NCI-H69 (cell line): ENCODE measurements around the gene NOS2.
A peak's percentile ranks its signal among the peaks of the same experiment; 100 is the strongest.

ENCODE experiments used
- DNase-seq: peaks from one replicate; lab custom pipeline; 2025; lab: John Stamatoyannopoulos, UW

Gene NOS2

DNA sequence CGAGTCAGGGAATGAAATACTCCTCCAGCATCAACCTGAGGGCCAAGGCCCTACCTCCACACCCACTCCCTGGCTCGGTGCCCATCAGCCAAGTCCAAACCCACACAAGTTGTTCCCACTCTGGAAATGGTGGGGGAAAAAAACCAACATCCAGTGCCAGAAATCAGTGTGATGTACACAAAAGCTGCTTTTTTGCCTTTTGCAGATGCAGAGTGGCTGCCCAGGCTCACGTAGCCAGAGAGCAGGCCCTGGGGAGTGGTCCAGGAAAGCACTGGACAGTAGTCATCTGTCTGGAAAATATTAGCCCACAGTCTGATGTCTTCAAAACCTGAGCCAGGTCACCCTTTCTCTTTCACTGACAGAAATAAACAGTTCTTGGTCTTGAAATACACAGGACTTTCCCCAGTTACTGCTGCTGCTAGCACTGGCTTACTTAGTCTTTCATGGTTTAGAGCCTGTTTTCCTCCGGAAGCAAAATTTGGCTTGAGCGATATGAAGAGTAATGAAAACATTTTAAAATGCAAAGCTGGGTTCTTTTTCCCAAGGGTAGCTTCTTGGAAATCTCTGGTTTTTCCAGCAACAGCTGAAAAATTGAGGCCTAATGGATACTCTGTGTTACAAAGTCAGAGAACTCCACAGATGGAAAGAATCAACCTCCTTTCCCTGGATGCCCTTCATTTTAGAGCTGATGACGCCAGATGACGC lies 18.2 kb upstream of the NOS2 start:
- no peak for DNase-seq

DNA sequence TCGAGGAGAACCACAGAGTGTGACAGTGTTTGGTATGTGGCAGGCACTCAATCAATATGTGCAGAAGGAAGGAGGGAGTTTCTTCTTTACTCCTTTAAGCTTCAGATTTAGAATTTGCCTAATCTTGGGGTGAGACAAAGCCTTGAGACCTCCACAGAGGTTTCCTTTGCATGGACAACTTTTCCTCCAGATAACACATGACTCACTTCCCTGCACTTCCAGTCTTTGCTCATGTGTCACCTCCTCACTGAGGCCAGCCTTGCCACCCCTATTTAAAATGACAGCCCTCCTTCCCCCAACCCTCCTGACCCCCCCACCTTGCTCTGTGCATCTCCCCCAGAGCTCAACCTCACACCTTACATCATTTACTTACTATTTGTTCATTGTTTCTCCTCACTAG lies 17.4 kb upstream of the NOS2 start:
- DNase-seq = no peak

DNA sequence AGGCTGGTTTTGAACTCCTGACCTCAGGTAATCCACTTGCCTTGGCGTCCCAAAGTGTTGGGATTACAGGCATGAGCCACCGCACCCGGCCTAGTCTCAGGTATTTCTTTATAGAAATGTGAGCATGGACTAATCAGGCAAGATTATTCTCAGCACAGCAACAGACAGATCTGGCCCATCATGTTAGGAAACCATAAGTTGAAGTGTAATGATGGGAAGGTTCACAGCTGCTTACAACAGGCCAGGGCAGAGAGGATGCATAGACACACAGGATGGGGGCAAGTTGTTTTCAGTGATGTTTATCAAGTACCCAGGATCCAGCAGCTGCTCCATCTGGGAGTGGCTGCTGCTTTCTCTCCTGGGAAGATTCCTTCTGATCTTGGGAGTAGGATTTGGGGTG lies 16.6 kb upstream of the NOS2 start:
- no peak for DNase-seq

DNA sequence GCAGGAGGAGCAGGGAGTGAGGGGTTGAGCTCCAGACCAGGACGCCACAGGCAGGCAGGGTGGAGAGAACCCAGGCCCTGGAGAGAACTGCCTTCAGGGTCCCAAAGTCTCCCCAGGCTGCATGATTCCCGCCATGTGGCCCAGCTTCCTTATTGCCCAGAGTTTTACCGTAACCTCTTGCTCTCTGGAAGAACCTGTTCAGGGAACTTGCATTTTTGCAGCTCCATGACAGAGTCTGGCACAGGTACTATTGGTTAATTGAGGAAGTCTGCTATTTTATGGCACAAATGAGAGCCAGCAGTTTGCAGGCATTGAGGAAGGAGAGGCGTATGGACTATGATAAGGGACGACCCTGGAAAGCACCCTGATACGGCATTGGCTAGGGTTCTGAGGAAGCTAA lies 11.6 kb upstream of the NOS2 start:
- no peak for DNase-seq

DNA sequence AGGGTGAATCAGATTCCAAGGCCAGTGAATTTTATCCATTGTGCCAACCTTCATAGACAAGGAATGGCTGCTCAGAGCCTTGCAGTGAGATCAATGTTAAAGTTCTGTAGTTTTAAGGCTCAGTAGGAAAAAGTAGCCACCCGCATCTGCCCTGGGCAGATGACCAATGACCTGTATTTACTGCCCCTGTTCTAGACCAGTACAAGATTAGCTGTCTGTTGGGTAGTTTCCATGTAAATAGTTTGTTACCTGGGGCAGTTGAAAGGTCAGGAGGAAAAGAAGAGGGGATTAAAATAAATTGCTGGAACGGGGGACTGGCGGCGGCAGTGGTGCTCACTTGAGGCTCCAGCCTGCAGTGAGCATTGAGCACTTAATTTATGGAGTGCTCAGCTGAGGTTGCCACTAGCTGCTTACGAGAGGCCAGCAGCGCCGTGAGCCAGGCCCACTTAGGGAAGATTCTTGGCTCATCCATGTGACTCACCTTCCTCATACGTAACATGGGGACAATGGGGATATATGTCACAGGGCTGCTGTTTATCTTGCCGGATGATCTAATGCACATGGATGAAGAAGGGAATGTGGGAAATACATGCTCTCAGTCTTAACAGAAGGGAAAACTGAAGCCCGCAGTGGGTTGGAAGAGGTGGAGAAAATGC lies 10.7 kb upstream of the NOS2 start:
- no peak for DNase-seq

DNA sequence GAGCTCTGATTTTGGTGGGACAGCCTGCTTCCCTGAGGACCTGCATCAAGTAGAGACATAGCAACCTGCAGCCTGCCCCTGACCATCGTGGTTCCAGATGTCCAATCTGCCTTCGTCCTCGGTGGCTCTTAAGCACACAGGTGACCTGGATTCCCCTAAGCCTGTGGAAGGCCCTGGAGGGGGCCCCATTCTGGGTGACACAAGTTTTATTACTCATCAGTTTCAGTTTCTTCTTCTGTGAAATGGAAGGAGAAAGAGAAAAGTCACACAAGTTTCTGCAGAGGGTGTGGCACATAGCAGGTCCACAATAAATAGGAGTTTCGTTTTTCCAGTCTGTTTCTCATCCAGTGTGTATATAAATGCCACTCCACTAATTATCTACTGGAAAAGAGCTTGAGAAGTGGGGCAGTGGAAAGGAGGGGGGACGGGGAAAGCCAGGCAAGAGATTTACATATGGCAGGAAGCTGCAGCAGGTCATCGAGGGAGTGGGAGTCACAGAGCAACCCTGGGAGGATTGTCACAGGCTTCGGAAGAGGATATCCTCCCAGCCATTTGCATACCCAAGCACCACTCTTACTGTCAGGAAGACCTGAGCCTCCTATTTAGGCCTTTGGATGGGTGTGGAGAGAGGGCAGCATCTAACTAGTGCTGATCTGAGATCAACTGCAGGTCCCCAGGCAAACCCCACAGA lies 10.0 kb upstream of the NOS2 start:
- DNase-seq = no peak

DNA sequence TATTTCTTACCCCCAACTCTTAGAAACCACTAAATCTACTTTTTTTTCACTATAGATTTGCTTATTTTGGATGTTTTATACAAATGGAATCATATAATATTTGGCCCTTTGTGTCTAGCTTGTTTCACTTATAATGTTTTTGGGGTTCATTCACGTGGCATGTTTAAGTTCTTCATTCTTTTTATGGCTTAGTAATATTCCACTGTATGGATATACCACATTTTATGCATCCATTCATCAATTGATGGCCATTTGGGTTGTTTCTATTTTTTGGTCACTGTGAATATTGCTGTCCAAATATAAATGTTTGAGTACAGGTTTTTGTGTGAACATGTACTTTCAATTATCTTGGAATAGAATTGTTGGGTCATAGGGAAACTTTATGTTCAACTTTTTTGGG lies 9.2 kb upstream of the NOS2 start:
- DNase-seq = no peak

DNA sequence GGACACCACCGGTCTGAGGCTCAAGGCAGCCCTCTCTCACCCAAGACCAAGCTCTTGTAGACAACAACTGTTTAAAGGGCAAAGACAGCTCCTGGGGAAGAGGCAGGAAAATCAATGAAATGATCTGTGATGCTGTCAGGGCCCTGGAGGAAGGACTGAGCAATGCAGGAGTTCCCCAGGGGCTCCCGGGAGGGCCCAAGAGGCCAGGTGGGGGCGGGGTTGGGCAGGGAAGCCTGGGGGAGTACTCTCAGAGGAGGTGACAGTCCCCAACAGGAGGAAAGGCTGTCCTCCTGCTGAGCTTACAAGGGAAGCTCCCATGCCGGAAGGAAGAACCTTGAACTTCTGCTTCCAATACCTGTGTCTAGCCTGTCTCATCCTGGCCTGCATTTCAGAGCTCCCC lies 8.3 kb upstream of the NOS2 start:
- DNase-seq = no peak

DNA sequence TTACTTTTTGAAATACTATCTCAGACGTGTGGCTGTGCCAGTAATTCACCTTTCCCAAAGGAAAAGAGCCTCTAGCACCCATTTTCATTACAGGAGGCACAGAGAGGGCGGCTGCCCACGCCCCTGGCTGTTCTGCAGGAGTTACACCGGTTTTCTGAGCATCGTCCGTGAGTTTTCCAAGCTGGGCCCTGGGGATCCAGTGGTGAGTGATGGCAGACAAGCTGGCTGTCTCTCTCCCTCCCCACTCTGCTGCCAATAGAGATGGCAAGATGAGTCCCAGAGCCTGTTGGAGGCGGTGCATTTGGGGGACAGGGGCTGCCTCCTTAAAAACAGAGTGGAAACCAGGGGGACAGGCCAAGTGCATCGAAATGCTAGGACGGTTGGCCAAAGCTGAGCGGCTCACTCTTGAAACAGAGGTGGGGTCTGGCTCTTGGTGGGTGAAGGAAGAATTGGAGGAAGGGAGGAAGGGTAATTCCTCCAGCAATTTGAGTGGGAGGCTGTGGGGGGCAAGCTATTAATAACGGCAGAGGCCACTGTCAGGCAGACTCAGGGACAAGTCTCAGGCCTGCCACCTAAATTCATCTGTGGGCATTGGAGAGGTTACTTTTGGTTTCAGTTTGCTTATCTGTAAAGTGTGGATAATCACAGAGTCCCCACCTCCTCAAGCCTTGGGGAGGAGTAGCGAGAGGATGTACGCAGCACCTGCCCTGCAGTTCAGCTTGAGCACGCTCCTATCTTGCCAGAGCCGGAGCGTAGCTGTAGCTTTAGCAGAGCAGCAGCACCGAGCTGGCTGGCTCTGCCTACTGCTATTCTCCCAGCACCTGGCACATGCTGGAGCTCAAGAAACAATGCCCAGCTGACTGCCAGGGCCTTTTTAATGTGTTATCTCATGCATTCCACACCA lies 7.5 kb upstream of the NOS2 start:
- peak; percentile 28 for DNase-seq

DNA sequence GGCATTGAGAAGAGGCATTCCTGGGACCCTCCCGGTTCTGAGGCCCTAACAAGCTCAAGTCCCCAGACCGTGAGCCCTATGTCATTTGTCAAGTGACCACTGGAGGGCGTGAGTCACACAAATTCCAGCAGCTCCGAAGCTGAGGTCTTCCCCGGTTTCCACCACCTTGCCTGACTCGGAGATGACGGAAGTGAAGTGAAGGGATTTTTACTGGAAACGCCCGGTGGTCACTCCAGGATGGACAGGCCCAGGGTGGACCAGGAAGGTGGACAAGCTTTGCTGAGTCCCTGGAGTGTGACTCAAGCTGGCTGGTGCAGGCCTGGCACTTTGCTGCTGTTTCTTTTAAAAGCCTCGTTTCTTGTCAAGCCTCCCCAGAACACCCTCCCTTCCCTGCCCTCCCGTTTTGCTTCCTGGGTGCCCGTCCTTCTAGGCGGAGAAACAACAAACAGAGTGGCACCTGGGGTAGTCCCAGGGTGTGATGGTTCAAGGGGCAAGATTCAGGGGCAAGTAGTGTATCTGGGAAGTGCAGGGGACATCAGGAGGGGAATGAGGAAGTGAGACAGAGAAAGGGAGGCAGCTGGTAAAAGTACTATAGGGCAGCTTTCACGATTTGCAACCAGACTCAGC lies 5.3 kb upstream of the NOS2 start:
- peak; percentile 90 for DNase-seq

DNA sequence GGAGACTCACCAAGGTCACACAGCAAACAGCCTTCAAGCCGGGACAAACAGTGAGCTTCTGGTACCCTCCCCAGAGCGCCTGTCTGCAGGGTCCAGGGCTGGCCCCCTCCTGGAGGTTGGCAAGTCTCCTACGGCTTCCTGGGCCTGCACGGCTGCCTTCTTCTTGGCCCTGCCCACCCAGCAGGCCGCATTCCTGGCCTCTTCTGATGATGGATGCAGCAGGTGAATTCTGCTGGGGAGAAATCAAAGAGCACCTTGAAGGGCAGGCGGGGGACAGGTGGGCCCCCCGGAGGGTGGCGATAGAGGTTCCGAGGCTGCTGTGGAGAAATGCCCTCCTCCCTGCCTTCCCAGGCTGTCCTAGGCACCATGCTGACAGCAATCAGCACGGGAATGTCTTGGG lies 3.8 kb upstream of the NOS2 start:
- no peak for DNase-seq

DNA sequence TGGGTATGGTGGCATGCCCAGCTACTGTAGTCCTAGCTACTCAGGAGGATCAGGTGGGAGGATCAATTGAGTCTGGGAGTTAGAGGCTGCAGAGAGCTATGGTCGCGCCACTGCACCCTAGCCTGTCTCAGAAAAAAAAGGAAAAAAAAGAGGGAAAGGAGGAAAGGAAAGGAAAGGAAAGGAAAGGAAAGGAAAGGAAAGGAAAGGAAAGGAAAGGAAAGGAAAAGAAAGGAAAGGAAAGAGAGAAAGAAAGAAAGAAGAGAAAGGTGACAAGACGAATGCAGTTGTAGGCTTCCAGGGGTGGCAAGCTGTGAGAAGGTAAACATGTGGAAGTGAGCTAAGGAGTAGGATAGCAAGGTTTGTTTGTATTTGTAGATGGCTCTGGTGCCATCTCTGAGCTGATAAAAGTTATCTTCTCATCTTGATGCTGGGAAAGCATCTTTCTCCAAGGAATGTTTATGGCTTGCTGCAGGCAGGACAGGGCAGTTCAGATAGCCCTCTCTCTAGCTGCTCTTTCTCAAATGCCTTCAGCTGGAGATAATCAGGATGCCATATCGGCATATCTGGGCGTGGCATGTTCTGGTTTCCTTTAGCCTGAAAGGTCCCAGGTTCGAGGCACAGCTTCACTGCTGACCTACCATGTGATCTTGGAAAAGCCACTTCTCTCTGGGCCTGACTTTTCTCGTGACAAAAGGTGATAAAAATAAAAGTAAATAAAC lies 2.8 kb upstream of the NOS2 start:
- no peak for DNase-seq

DNA sequence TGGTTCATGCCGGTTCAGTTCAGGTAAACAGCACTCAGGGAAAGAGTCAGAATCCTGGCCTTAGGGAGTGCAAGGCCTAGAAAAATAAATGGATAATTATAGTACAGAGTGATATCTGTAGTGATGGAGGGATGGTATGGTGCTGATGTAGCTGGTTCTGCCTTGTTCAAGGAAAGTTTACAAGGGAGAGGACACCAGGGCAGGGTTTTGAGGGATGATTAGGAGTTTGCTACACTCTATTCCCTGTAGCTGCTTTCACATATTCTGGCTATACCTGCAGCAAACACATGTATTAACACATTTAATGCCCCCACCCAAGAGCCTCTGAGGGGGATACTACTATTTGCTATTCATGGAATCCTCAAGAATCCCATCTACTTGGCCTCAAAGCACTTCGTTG lies 1.7 kb upstream of the NOS2 start:
- no peak for DNase-seq

DNA sequence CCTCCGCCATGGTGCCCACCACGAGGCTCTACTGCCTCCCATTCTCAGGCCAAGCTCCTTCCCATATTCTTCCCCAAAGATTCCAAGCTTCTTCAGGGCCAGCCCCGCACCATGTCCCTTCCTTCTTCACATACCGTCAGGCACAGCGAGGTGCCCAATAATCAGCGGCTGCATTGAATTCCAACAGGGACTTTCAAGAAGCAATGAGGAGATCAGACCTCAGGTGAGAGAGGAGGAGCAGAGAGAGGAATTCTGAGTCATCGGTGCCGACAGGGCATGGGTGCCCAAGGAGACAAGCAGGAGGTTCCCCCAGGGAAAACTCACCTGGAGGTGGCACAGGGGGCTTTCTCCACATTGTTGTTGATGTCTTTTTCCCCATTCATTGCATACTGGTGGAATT lies 2.0 kb downstream of the NOS2 start:
- no peak for DNase-seq

DNA sequence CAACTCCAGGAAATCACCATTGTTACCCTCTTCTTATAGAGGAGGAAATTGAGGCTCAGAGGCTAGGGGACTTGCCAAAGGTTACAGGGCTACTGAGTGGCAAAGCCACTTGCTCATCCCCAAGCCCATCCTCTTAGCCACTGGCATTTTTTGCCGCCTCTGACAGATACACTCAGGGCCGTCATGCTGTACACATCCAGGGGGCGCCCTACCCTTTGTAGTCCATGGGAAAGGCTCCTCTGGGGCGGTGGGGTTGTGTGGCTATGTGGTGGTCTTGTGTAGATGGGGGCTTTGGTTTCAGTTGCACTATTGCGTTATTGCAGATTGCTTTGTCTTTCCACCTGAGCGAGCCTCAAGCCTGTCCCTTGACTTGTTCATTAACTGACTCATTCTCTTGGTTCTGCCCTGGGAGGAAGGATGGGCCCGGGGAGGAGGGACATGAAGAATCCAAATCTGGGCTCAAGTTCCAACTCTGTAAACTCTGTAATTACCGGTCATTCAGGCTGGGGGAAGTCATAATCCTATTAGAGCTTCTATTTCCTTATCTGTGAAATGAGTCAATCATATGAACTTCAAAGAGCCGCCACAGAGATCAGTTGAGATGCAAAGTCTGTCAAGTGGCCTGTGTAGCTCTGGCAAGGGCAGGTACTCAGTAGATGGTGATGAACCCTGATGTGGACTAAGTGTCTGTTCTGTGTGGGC lies 2.8 kb downstream of the NOS2 start:
- no peak for DNase-seq

DNA sequence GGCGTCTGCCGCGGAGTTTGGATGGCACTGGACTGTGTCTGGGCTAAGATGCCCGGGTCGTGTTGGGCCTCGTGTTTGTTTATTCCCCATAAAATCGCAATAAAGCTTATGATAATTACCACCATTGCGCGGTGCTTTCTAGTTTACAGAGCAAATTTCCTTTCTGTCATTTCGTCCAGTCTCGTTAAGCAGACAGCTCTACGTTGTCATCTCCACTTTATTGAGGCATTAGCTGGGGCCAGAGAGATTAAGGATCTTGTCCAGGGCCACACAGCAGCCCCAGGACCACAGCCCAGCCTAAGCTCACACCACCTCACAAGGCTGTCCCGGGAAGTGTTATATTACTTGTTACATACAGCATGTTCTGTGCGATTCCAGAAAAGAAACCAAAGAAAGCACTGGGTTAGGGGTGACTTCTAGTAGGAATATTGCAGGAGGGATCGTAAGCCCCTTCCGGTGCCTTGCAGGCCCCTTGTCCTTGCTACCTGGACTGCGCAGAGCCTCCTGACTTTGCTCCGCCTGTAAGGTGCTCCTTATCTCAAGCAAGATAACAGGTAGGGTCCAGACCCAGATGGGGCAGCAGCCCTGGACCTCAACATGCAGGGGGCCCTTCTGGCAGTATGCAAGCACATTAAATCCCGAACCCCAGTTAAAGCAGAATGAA lies 6.3 kb downstream of the NOS2 start:
- no peak for DNase-seq

DNA sequence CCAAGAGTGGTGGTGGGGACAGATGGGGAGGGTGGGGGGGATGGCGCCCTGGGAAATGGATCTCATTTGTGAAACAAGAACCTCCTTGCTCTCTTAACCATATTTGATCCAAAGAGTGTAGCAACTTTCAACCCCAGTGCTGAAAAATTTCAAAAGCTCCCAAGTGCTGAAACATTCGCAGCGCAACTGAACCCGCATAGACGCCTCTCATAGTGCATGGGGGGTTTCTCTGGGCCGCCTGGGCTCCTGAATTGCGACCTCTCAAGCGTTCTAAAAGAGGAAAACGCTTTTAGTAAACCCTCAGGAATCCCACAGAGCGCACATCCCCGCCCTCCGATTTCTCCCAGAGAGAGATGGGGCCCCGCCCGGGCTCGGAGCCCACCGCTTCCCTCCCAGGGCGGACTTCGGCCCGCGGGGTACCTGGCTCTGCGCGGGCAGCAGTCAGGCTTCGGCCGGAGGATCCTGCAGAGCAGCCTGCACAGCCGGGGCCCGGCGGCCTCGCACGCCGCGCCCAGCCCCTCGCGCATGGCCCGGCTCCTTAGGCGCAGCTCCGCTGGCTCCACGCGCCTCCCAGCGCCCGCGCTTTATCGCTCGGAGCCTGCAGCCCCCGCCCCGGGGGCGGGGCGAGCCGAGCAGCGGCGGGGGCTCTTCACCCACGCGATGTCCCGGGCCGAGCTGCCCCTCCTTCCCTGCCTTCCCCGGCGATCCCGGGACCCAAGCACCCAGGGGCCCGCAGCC lies 7.0 kb downstream of the NOS2 start:
- peak; percentile 68 for DNase-seq

DNA sequence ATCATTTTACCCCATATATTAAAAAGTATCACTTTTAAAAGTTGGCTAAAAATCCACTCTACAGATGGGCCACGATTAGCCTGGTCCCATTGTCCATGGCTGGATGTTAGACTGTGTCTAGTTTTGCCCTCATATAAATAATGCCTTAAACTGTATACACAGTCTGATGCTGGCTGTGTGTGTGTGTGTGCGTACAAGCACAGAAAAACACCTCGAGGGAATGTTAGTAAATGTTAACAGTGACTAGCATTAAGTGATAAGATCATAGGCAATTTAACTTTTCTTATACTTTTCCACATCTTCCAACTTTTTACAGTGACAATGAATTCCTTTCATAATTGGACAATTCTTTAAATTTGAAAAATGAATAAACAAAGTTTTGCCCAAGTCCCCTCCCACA lies 8.2 kb downstream of the NOS2 start:
- DNase-seq = no peak

DNA sequence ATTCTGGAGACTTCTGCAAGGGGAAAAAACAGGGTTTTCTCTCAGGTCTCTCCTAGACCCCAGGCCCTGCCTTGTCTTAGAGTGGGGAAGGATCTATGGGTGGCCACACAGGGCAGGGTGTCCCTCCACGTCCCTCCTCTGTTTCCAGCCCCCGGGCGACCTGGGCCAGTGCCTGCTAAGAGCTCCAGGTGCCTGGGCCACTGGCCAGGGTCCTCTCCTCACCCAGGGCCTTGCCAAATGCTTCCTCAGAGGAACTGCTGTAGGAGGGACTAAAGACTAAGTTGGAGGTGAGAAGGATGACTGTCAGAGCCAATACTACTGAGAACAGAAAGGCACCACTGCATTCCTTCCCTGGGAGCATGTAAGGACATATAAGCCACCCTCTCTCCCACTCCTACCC lies 11.4 kb downstream of the NOS2 start:
- no peak for DNase-seq
